GM21717 (cell line): ENCODE data around the gene GLT1D1.
A peak's percentile ranks its signal among the peaks of the same experiment; 100 is the strongest.
"Not testable (repeated sequence)": the region's sequence is repeated elsewhere in the genome, so short reads cannot be mapped to it uniquely, and the experiment has no call there.

Source experiments
- ATAC-seq: cut with Tn5 transposase; IDR thresholded peaks from one replicate; pipeline ENCODE4 v1.9.1; 2021; ENCODE audit warnings: mild to moderate bottlenecking, moderate library complexity; ENCODE audit not compliant: unreplicated experiment

GLT1D1 gene

DNA sequence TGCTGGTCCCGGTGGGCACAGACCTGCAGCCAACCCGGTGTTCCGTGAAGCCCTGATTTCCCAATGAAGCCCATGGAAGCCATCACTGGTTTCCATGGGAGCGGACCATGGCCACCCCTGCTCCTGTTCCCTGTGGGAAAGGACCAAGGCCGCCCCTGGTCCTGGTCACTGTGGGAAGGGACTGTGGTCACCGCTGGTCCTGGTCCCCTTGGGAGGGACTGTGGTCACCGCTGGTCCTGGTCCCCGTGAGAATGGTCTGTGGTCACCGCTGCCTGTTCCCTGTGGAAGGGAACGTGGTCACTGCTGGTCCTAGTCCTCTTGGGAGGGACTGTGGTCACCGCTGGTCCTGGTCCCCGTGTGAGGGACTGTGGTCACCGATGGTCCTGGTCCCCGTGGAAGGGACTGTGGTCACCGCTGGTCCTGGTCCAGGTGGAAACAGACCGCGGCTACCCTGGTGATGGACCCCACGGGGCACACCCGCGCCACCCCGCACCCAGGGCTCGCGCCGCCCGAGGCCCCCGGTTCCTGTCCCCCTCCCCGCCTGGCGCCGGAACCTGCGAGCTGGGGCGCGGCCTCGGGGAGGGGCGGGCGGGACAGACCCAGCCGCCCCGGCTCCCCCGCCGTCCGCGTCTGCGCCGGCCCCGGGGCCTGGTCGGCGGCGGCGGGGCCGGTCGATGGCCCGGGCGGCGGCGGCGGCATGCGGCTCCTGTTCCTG lies at the start of gene GLT1D1:
Gene GLT1D1 (plus strand): TSS at position 594 of the 715 bp plus-strand sequence. CDS start 104 bp downstream, at position 698.
- ATAC-seq = no peak

DNA sequence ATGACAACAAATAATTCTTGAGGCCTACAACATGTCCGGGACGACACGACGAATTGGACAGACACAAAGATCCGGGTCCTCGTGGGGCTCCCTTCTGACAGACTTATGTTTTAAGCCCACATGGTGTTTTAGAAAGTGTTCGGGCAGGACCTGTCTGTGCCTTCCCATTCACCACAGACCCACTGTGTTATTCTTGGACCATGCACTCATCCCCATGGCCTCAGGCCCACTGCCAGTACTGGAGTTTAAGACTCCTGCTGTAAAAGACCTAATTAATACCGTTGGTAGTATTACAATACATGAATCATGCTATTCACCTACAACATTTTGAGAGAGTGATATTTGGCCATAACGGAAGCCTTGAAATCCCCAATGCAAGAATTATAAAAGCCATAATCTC lies 49.5 kb upstream of the GLT1D1 start:
- ATAC-seq = no peak

DNA sequence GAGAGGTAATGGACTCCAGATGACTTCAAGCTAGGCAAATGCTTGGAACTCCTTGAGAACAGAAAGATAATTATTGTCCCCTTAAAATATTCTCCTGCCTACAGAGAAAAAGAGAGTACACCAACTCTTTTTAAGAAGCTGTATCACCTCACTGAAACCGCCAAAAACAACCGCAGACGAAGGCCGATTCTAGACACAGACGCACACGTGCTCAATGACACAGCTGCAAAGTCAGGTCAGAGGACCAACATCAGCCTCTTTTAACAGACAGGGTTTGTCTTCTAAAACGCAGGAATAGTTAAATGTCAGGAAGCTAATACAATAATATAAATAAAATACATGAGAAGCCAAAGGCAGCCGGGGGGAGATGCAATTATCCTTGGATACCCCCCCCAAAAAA lies 48.5 kb upstream of the GLT1D1 start:
- no peak for ATAC-seq

DNA sequence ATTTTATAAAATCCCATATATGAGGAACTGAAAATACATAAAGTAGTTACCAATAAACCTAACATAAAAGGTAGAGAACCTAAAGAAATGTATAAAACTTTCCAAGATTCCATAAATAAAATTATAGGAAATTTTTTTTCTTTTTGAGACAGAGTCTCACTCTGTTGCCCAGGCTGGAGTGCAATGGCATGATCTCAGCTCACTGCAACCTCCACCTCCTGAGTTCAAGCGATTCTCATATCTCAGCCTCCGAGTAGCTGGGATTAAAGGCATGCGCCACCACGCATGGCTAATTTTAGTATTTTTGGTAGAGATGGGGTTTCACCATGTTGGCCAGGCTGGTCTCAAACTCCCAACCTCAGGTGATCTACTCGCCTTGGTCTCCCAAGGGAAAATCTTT lies 47.9 kb upstream of the GLT1D1 start:
- not testable (repeated sequence) for ATAC-seq

GRCh38 chr12:128806573-128806972 lies 46.7 kb upstream of the GLT1D1 start:
- no peak for ATAC-seq

DNA sequence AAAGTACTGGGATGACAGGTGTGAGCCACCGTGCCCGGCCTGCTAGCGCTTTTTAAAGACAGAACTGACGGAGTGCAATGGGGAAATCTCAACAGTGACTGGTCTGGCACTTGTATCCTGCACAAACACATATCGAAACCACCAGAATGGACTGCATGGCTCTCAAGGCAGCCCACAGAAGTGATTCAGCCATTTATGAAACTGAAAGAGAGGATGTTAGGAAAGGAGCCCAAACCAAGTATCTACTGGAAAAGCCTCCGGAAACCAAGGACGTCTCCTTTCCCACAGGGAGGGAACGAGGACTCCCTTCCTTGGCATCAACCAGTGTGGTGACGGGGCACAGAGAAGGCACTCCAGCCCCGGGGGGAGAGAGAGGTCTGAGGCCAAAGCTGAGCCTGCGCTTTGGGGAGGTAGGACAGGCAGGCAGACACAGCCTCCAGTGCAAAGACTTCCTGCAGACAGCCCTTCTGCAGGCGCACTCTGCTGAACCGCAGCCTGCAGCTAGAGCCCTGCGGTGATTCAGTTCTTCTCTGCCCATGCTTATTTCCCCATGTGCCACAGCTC lies 46.0 kb upstream of the GLT1D1 start:
- no peak for ATAC-seq

DNA sequence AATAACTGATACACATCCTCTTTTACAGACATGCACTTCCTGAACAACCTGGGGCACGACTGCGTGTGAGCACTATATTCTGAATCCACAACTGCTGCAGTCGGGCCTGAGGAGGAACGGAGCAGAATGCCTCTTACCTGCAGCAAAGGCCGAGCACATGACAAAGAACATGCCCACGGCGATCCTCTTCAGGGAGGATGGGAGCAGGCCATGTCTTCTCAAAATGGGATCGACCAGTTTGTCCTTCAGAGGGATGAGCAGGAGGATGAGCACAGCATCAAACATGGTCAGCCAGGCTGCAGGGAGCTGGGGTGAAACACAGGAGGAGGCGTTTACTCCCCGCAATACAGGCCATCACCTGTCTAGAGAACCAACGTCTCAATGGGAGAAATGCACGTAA lies 44.6 kb upstream of the GLT1D1 start:
- ATAC-seq = no peak

GRCh38 chr12:128810182-128811127 lies 42.8 kb upstream of the GLT1D1 start:
- ATAC-seq = peak; percentile 69

- no peak for ATAC-seq
Observed at GRCh38 chr12:128811806-128812205, 41.5 kb upstream of the GLT1D1 start.

GRCh38 chr12:128813392-128813791 lies 39.9 kb upstream of the GLT1D1 start:
- ATAC-seq = no peak

- no peak for ATAC-seq
Observed at GRCh38 chr12:128813883-128814282, 39.4 kb upstream of the GLT1D1 start.

- ATAC-seq = no peak
Observed at GRCh38 chr12:128814411-128815261, 38.6 kb upstream of the GLT1D1 start.

DNA sequence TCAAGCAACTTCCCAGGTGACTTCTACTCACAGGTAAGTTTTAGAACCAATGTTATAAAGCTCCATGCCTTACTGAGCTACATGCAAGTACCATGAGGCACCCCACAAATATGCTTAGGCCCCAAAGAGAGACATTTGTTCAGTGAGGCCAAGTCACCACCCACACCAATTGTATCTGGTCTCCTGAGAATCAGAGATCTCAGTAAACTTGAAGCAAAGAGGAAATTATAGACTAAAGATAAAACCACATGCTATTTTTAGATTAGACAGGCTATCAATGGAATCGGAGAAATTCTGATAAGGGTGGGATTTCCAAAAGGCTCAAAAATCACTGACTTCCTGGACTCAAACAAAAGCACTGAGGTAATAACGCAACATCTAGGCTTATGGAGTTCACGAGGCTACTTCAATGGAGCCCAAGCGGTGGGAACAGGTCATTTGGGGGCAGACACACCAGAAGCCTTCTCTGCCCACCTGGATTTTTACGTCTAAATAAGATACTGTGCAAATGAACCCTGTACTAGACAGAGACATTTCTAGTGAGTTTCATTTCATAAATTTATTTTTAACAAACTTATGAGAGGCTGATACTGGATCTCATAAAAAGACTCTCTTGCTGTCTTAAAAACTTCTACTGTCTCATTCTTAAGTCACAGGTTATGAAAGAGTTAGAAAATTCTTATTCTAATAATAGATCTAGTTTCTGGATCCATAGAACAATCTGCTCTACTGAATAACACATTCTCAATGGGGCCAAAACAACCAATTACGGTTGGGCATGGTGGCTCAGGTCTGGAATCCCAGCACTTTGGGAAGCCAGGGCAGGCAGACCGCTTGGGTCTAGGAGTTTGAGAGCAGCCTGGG lies 37.3 kb upstream of the GLT1D1 start:
- ATAC-seq = no peak

GRCh38 chr12:128816643-128816920 lies 36.7 kb upstream of the GLT1D1 start:
- no peak for ATAC-seq

GRCh38 chr12:128817111-128818015 lies 35.9 kb upstream of the GLT1D1 start:
- peak; percentile 44 for ATAC-seq

DNA sequence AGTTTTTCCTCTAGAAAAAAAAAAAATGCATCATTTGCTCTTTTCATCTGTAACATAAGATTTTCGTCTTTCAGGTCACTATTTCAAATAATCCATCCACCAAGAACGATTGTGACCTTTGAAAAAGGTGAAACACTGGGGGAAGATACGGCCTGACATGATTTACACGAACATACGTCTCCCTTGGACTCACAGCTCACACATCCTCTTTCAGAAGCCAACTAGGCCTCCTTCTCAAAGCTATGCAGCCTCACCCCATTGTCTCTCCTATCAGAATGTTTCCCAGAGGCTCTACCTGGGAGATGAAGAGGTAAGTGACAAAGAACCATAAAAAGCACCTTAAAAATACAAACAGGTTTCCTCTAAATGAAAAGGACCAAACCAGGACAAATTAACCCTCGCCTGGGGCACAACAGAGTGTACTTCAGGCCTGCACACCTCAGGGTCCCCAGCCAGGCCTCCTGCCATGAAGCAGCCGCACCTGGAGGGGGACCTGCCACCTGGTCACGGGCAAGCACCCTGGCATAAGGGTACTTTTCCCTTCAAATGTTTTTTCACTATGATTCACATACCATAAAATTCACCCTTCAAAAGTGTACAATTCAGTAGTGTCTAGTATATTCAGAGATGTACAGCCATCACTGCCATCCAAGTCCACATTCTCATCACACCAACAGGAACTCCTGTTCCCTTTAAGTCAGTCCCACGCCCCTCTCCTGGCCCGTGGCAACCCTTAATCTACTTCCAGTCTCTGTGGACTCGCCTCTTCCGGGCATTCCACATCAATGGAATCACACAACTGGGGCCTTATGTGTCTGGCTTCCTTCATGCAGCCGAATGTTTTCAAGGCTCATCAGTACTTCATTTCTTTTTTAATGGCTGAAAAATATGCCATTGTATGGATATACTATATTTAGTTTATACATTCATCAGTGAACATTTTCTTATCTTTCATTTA lies 34.9 kb upstream of the GLT1D1 start:
- peak; percentile 39 for ATAC-seq

DNA sequence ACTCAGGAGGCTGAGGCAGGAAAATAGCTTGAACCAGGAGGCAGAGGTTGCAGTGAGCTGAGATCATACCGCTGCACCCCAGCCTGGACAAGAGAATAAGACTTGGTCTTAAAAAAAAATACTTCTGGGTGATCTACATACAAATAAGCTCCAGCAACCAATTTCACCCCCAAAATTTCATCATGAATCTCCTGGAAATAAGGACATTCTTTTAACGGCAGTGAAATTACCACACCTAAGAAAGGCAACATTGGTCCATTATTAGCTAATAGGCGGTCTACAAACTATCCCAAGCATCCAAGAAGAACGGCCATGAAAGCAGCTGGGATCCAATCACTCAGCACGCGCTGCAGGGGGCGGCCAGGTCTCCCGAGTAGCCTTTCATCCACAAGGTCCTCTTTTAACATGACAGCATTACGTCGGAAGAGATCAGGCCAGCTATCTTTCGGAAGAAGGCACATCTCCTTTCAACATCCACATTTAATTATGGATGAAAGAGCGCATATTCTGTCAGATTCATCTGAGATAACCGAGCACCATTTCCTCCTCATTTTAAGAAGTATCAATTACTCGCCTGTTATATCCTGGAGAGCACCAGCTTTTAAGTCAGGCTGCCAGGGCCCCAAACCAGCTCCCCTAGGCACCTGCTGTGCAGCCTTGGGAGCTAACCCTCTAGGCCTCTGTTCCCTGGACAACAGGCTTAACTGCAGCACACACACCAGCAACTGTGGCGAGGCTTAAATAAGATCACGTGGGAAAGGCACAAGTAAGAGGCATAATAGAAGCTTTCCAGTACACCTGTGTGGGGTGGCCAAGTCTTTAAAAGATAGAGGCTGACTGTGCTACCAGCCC lies 33.8 kb upstream of the GLT1D1 start:
- ATAC-seq = no peak
